ENCODE measurements around the gene TMEM38A. TPM values are rescaled to one million over a fixed set of nuclear protein-coding genes. Genes with fewer than 3 reads are reported as not detected.

Gene TMEM38A
- total RNA-seq, 6 experiments from 2014 or later: 2.7 to 8.3 (median 5.3) TPM

- no peak for DNase-seq
- Histone ChIP-seq H3K4me1 (peaks cover 0 to 4% (median 0%) of the 10 kb centered on the region in 4 donors), H3K27me3 (no peaks in the 10 kb centered on the region), H3K9me3 (no peaks in the 10 kb centered on the region), H3K36me3 (peaks cover 0 to 3% (median 0%) of the 10 kb centered on the region in 4 donors), H3K4me3 (no peak overlapping the region), H3K27ac (no peak overlapping the region)
- TF ChIP-seq CTCF (IDR thresholded peaks at IDR 0.05): no peak
- TF ChIP-seq POLR2A (IDR thresholded peaks at IDR 0.05): no peak
- intact Hi-C loops (cut with DNase I): no loop called here
- no peak for ATAC-seq
- 98% methylated on average over 9 of the region's 11 CpGs for WGBS (ENCODE audit: insufficient coverage, low coverage, low lambda C conversion rate, missing lambda C conversion rate)
Measured at GRCh38 chr19:16679811-16680210, 18.9 kb downstream of the TMEM38A start.

GRCh38 chr19:16682539-16682938, 21.6 kb downstream of the TMEM38A start:
- H3K36me3 ChIP-seq: peaks cover 0 to 3% (median 0%) of the 10 kb centered on the region in 4 donors
- DNase-seq (no peak), ATAC-seq (no peak)
- no peaks in the 10 kb centered on the region for H3K9me3 ChIP-seq
- intact Hi-C loops (cut with DNase I): no loop called here
- no peak overlapping the region for H3K27ac ChIP-seq
- no peak for TF ChIP-seq POLR2A (IDR thresholded peaks at IDR 0.05)
- no peaks in the 10 kb centered on the region for H3K4me1 ChIP-seq
- H3K4me3 ChIP-seq: no peak overlapping the region
- H3K27me3 ChIP-seq: no peaks in the 10 kb centered on the region
- no CpG with 5 or more reads among the region's 2 CpGs for WGBS (ENCODE audit: insufficient coverage, low coverage, low lambda C conversion rate, missing lambda C conversion rate)

GRCh38 chr19:16684216-16684615, 23.3 kb downstream of the TMEM38A start:
- DNase-seq: no peak
- H3K4me3 ChIP-seq: no peak overlapping the region
- WGBS (ENCODE audit: insufficient coverage, low coverage, low lambda C conversion rate, missing lambda C conversion rate): 87% methylated on average over 3 of the region's 3 CpGs
- TF ChIP-seq CTCF (IDR thresholded peaks at IDR 0.05) (no peak), POLR2A (IDR thresholded peaks at IDR 0.05) (no peak)
- intact Hi-C loops (cut with DNase I): no loop called here
- no peaks in the 10 kb centered on the region for H3K4me1 ChIP-seq
- peaks cover 0 to 3% (median 0%) of the 10 kb centered on the region in 4 donors for H3K36me3 ChIP-seq
- no peak overlapping the region for H3K27ac ChIP-seq
- H3K27me3 ChIP-seq: no peaks in the 10 kb centered on the region
- ATAC-seq: no peak
- no peaks in the 10 kb centered on the region for H3K9me3 ChIP-seq

GRCh38 chr19:16688084-16688483, 27.1 kb downstream of the TMEM38A start:
- ATAC-seq (no peak), DNase-seq (no peak)
- no peaks in the 10 kb centered on the region for H3K9me3 ChIP-seq
- H3K27me3 ChIP-seq: no peaks in the 10 kb centered on the region
- intact Hi-C loops (cut with DNase I): no loop called here
- H3K4me1 ChIP-seq: no peaks in the 10 kb centered on the region
- no peak overlapping the region for H3K4me3 ChIP-seq
- TF ChIP-seq CTCF (IDR thresholded peaks at IDR 0.05) (no peak), POLR2A (IDR thresholded peaks at IDR 0.05) (no peak)
- no peaks in the 10 kb centered on the region for H3K36me3 ChIP-seq
- no peak overlapping the region for H3K27ac ChIP-seq
- WGBS (ENCODE audit: insufficient coverage, low coverage, low lambda C conversion rate, missing lambda C conversion rate): 94% methylated on average over 11 of the region's 12 CpGs

- H3K4me3 ChIP-seq: no peak overlapping the region
- TF ChIP-seq CTCF (IDR thresholded peaks at IDR 0.05) (no peak), POLR2A (IDR thresholded peaks at IDR 0.05) (no peak)
- intact Hi-C loops (cut with DNase I): no loop called here
- 51% methylated on average over 5 of the region's 5 CpGs for WGBS (ENCODE audit: insufficient coverage, low coverage, low lambda C conversion rate, missing lambda C conversion rate)
- H3K27ac ChIP-seq: no peak overlapping the region
- H3K36me3 ChIP-seq: no peaks in the 10 kb centered on the region
- H3K9me3 ChIP-seq: no peaks in the 10 kb centered on the region
- ATAC-seq (no peak), DNase-seq (no peak)
- peaks cover 0 to 5% (median 2%) of the 10 kb centered on the region in 4 donors for H3K4me1 ChIP-seq
- H3K27me3 ChIP-seq: no peaks in the 10 kb centered on the region
Measured at GRCh38 chr19:16698914-16699313, 38.0 kb downstream of the TMEM38A start.
